Measurements from ENCODE around the gene ZNF746. TPM values are rescaled to one million over a fixed set of nuclear protein-coding genes. Genes with fewer than 3 reads are reported as not detected.

ZNF746 gene
- total and polyA plus RNA-seq, 2 donors (not counting 1 experiment from before 2014, with no cell fraction given) = 5.9 to 21.5 TPM

DNA sequence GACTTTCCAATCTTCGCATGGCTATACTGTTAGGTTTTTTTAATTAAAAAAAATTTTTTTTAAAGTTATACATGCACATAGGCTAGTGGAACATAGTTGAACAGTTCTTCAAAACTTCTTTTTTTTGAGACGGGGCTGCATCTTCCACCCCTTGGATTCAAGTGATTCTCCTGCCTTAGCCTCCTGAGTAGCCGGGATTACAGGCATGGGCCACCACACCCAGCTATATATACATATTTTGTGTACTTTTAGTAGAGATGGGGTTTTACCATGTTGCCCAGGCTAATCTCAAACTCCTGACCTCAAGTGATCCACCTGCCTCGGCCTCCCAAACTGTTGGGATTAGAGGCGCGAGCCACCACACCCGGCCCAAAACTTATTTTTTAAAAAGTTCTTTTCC, 54.1 kb downstream of the ZNF746 start:
- H3K27ac ChIP-seq (ENCODE audit: insufficient read depth, low read length) = no peak overlapping the region
- no peak for DNase-seq (ENCODE audit: low read depth in 2 of 2)
- no peaks in the 10 kb centered on the region for H3K27me3 ChIP-seq (ENCODE audit: control insufficient read depth, insufficient read depth, low read length)
- no peak overlapping the region for H2AFZ ChIP-seq (ENCODE audit: low read length)
- no peak overlapping the region for H3K4me3 ChIP-seq (replicated peaks in 1 of 4; ENCODE audit: control extremely low read depth in 1 of 4, insufficient read depth in 1 of 4, low read depth in 3 of 4, low read length in 4 of 4)
- no peaks in the 10 kb centered on the region for H3K9me3 ChIP-seq (ENCODE audit: control insufficient read depth, insufficient read depth, low read depth, low read length)
- TF ChIP-seq, protein P1, sequence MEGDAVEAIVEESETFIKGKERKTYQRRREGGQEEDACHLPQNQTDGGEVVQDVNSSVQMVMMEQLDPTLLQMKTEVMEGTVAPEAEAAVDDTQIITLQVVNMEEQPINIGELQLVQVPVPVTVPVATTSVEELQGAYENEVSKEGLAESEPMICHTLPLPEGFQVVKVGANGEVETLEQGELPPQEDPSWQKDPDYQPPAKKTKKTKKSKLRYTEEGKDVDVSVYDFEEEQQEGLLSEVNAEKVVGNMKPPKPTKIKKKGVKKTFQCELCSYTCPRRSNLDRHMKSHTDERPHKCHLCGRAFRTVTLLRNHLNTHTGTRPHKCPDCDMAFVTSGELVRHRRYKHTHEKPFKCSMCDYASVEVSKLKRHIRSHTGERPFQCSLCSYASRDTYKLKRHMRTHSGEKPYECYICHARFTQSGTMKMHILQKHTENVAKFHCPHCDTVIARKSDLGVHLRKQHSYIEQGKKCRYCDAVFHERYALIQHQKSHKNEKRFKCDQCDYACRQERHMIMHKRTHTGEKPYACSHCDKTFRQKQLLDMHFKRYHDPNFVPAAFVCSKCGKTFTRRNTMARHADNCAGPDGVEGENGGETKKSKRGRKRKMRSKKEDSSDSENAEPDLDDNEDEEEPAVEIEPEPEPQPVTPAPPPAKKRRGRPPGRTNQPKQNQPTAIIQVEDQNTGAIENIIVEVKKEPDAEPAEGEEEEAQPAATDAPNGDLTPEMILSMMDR (conservative IDR thresholded peaks at IDR 0.05 in 1 of 2, IDR thresholded peaks at IDR 0.05 in 1 of 2; ENCODE audit: low read depth in 1 of 2, low read length in 2 of 2) = no peak
- TF ChIP-seq EZH2 (IDR thresholded peaks at IDR 0.05; ENCODE audit: low read length, missing control alignments) = no peak
- H3K9ac ChIP-seq (ENCODE audit: insufficient read depth, low read length) = no peak overlapping the region
- H3K4me1 ChIP-seq (ENCODE audit: control insufficient read depth, extremely low read depth, insufficient read depth, low read length) = no peaks in the 10 kb centered on the region
- no peak overlapping the region for H3K4me2 ChIP-seq (ENCODE audit: extremely low read depth, insufficient read depth, low read length)
- H4K20me1 ChIP-seq (ENCODE audit: control insufficient read depth, extremely low read depth, insufficient read depth, low read length) = no peaks in the 10 kb centered on the region
- H3K36me3 ChIP-seq (ENCODE audit: control insufficient read depth, insufficient read depth, low read length) = no peaks in the 10 kb centered on the region
- H3K79me2 ChIP-seq (ENCODE audit: control insufficient read depth, insufficient read depth, low read length) = no peaks in the 10 kb centered on the region

DNA sequence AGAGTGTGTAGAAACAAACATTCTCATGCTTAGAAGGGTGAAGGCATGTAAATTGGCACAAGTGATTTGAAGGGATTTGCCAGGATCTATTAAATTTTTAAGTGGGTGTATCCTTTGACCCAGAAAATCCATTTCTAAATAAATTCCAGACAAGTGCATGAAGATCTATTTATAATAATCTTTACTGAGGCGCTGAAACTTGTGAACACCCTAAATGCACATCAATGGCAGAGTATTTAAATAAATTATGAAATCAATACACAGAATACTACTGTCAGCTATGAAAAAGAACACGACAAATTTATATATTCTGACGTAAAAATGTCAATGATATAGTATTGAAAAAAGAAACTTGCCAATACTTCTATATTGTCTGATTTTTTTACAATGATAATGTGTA, 54.7 kb downstream of the ZNF746 start:
- no peaks in the 10 kb centered on the region for H4K20me1 ChIP-seq (ENCODE audit: control insufficient read depth, extremely low read depth, insufficient read depth, low read length)
- no peaks in the 10 kb centered on the region for H3K9me3 ChIP-seq (ENCODE audit: control insufficient read depth, insufficient read depth, low read depth, low read length)
- no peak overlapping the region for H3K4me2 ChIP-seq (ENCODE audit: extremely low read depth, insufficient read depth, low read length)
- TF ChIP-seq EZH2 (IDR thresholded peaks at IDR 0.05; ENCODE audit: low read length, missing control alignments) = no peak
- no peaks in the 10 kb centered on the region for H3K4me1 ChIP-seq (ENCODE audit: control insufficient read depth, extremely low read depth, insufficient read depth, low read length)
- DNase-seq (ENCODE audit: low read depth in 2 of 2) = no peak
- no peaks in the 10 kb centered on the region for H3K79me2 ChIP-seq (ENCODE audit: control insufficient read depth, insufficient read depth, low read length)
- no peak overlapping the region for H2AFZ ChIP-seq (ENCODE audit: low read length)
- no peak overlapping the region for H3K9ac ChIP-seq (ENCODE audit: insufficient read depth, low read length)
- H3K27ac ChIP-seq (ENCODE audit: insufficient read depth, low read length) = no peak overlapping the region
- H3K4me3 ChIP-seq (replicated peaks in 1 of 4; ENCODE audit: control extremely low read depth in 1 of 4, insufficient read depth in 1 of 4, low read depth in 3 of 4, low read length in 4 of 4) = no peak overlapping the region
- H3K36me3 ChIP-seq (ENCODE audit: control insufficient read depth, insufficient read depth, low read length) = no peaks in the 10 kb centered on the region
- no peaks in the 10 kb centered on the region for H3K27me3 ChIP-seq (ENCODE audit: control insufficient read depth, insufficient read depth, low read length)

DNA sequence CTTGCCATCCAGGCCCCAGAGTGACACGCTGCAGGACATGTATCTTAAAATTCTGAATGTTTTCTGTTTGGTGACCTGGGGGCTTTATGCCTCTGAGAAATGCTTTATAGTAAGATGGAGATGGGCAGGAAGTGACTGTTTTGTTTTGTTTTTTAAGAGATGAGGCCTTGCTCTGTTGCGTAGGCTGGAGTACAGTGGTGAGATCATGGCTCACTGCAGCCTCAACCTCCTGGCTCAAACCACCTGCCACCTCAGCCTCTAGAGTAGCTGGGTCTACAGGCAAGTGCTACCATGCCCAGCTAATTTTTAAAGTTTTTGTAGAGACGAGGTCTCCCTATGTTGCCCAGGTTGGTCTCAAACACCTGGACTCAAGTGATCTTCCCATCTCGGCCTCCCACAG, 57.4 kb downstream of the ZNF746 start:
- H2AFZ ChIP-seq (ENCODE audit: low read length) = no peak overlapping the region
- TF ChIP-seq, protein P1 (conservative IDR thresholded peaks at IDR 0.05 in 1 of 2, IDR thresholded peaks at IDR 0.05 in 1 of 2; ENCODE audit: low read depth in 1 of 2, low read length in 2 of 2) = no peak
- TF ChIP-seq EZH2 (IDR thresholded peaks at IDR 0.05; ENCODE audit: low read length, missing control alignments) = no peak
- no peak overlapping the region for H3K4me3 ChIP-seq (replicated peaks in 1 of 4; ENCODE audit: control extremely low read depth in 1 of 4, insufficient read depth in 1 of 4, low read depth in 3 of 4, low read length in 4 of 4)
- H4K20me1 ChIP-seq (ENCODE audit: control insufficient read depth, extremely low read depth, insufficient read depth, low read length) = no peaks in the 10 kb centered on the region
- H3K27ac ChIP-seq (ENCODE audit: insufficient read depth, low read length) = no peak overlapping the region
- no peak overlapping the region for H3K9ac ChIP-seq (ENCODE audit: insufficient read depth, low read length)
- no peaks in the 10 kb centered on the region for H3K4me1 ChIP-seq (ENCODE audit: control insufficient read depth, extremely low read depth, insufficient read depth, low read length)
- peaks cover 1% of the 10 kb centered on the region for H3K36me3 ChIP-seq (ENCODE audit: control insufficient read depth, insufficient read depth, low read length)
- DNase-seq (ENCODE audit: low read depth in 2 of 2) = no peak
- H3K9me3 ChIP-seq (ENCODE audit: control insufficient read depth, insufficient read depth, low read depth, low read length) = no peaks in the 10 kb centered on the region
- no peaks in the 10 kb centered on the region for H3K79me2 ChIP-seq (ENCODE audit: control insufficient read depth, insufficient read depth, low read length)
- no peaks in the 10 kb centered on the region for H3K27me3 ChIP-seq (ENCODE audit: control insufficient read depth, insufficient read depth, low read length)
- H3K4me2 ChIP-seq (ENCODE audit: extremely low read depth, insufficient read depth, low read length) = no peak overlapping the region
